Nephron progenitor cell (in vitro differentiated cells): ENCODE data around the gene MLN.

ENCODE experiments used
- DNase-seq: peaks from one replicate; pipeline ENCODE4 v3.0.0; 2021
- H3K27ac Mint-ChIP-seq: 2 replicates; pipeline ENCODE4 v1.8.0; 2021; ENCODE audit warnings: mild to moderate bottlenecking, moderate library complexity, mixed read lengths
- H3K27me3 Mint-ChIP-seq: 2 replicates; pipeline ENCODE4 v1.8.0; 2021; ENCODE audit warnings: mild to moderate bottlenecking, low read depth, mixed read lengths; ENCODE audit not compliant: poor library complexity
- H3K36me3 Mint-ChIP-seq: 2 replicates; pipeline ENCODE4 v1.8.0; 2021; ENCODE audit warnings: low read depth, mixed read lengths
- H3K4me1 Mint-ChIP-seq: 2 replicates; pipeline ENCODE4 v1.8.0; 2021; ENCODE audit warnings: mixed read lengths
- H3K4me3 Mint-ChIP-seq: 2 replicates; pipeline ENCODE4 v1.8.0; 2021; ENCODE audit warnings: mild to moderate bottlenecking, moderate library complexity, mixed read lengths
- H3K9me3 Mint-ChIP-seq: 2 replicates; pipeline ENCODE4 v1.8.0; 2021; ENCODE audit warnings: mild to moderate bottlenecking, moderate library complexity, mixed read lengths
- CTCF ChIP-seq: fragments of 200-600 bp; sonication (generic); IDR thresholded peaks from 2 replicates; pipeline ENCODE4 v1.5.0; 2021; ENCODE audit warnings: antibody characterized with exemption

The MLN gene

GRCh38 chr6:33787954-33788693 lies 15.7 kb downstream of the MLN start:
- no peak for TF ChIP-seq CTCF
- Mint-ChIP-seq H3K4me3 (peak overlapping the region; percentile 97), H3K36me3 (peaks cover 26% of the 10 kb centered on the region), H3K9me3 (no peaks in the 10 kb centered on the region), H3K27ac (peak overlapping the region; percentile 99), H3K27me3 (peaks cover 3% of the 10 kb centered on the region), H3K4me1 (peaks cover 80% of the 10 kb centered on the region)
- peak; percentile 61 for DNase-seq

GRCh38 chr6:33787346-33787953 lies 16.4 kb downstream of the MLN start:
- DNase-seq, result no peak
- Mint-ChIP-seq H3K27me3 (peaks cover 2% of the 10 kb centered on the region), H3K4me3 (peak overlapping the region; percentile 97), H3K4me1 (peaks cover 78% of the 10 kb centered on the region), H3K27ac (peak overlapping the region; percentile 99), H3K36me3 (peaks cover 27% of the 10 kb centered on the region), H3K9me3 (no peaks in the 10 kb centered on the region)
- TF ChIP-seq CTCF, result no peak

GRCh38 chr6:33786736-33787135 lies 17.1 kb downstream of the MLN start:
- Mint-ChIP-seq H3K9me3 (no peaks in the 10 kb centered on the region), H3K27ac (no peak overlapping the region), H3K4me3 (peak overlapping the region; percentile 97), H3K27me3 (peaks cover 2% of the 10 kb centered on the region), H3K4me1 (peaks cover 78% of the 10 kb centered on the region), H3K36me3 (peaks cover 32% of the 10 kb centered on the region)
- no peak for DNase-seq
- no peak for TF ChIP-seq CTCF

- Mint-ChIP-seq H3K4me3 (no peak overlapping the region), H3K27ac (no peak overlapping the region), H3K36me3 (peaks cover 37% of the 10 kb centered on the region), H3K4me1 (peaks cover 78% of the 10 kb centered on the region), H3K27me3 (peaks cover 6% of the 10 kb centered on the region), H3K9me3 (no peaks in the 10 kb centered on the region)
- DNase-seq, result no peak
- TF ChIP-seq CTCF, result no peak
Measured at GRCh38 chr6:33785778-33786177, 18.0 kb downstream of the MLN start.

- Mint-ChIP-seq H3K9me3 (no peaks in the 10 kb centered on the region), H3K27ac (peak overlapping the region; percentile 44), H3K4me3 (peak overlapping the region; percentile 3), H3K36me3 (peaks cover 45% of the 10 kb centered on the region), H3K27me3 (peaks cover 4% of the 10 kb centered on the region), H3K4me1 (peaks cover 78% of the 10 kb centered on the region)
- no peak for DNase-seq
- no peak for TF ChIP-seq CTCF
Measured at GRCh38 chr6:33784787-33785186, 19.0 kb downstream of the MLN start.
